PC-9 (cell line): ENCODE results near the gene FOXP1. TPM values are rescaled to one million over a fixed set of nuclear protein-coding genes. Genes with fewer than 3 reads are reported as not detected.

Experiments used
- BruUV-seq: library from RNA; stranded (reverse); fragments of 400-500 nt; replicated peaks from 2 replicates; lab custom pipeline; 2021; lab: Mats Ljungman, UMichigan
- CTCF ChIA-PET: fragments of 300-600 bp; sonication (Branson Sonifier 250); formaldehyde crosslinking; loops from one replicate; lab custom pipeline; 2022; ENCODE audit warnings: antibody characterized with exemption; lab: Charles Lee
- POLR2A ChIA-PET: fragments of 300-600 bp; sonication (Branson Sonifier 250); formaldehyde crosslinking; loops from one replicate; lab custom pipeline; 2022; ENCODE audit warnings: antibody characterized with exemption; ENCODE audit not compliant: unreplicated experiment; lab: Charles Lee
- DNase-seq, 2 experiments: peaks; one replicate each; pipeline versions ENCODE4 v3.0.0 to v3.0.0-alpha.2; 2015 to 2022; ENCODE audit warnings: mixed read lengths in 1 of 2
- H2AFZ ChIP-seq: fragments of 200-600 bp; sonication (generic); 2 replicates; pipeline ENCODE4 v1.8.1; 2017; ENCODE audit warnings: antibody characterized with exemption
- H3F3A ChIP-seq: fragments of 200-600 bp; sonication (generic); 2 replicates; pipeline ENCODE4 v1.8.1; 2017; ENCODE audit warnings: antibody characterized with exemption, mild to moderate bottlenecking, low read depth; ENCODE audit not compliant: insufficient read depth
- H3K27ac ChIP-seq: fragments of 200-600 bp; sonication (generic); 2 replicates; pipeline ENCODE4 v1.6.1; 2016; ENCODE audit warnings: mixed run types
- H3K27me3 ChIP-seq: fragments of 200-600 bp; sonication (generic); 2 replicates; pipeline ENCODE4 v1.6.1; 2016; ENCODE audit warnings: low read depth, mixed run types; ENCODE audit not compliant: insufficient read depth
- H3K36me3 ChIP-seq: fragments of 200-600 bp; sonication (generic); 2 replicates; pipeline ENCODE4 v1.6.1; 2016; ENCODE audit warnings: low read depth, mixed run types
- H3K4me1 ChIP-seq: fragments of 200-600 bp; sonication (generic); replicated peaks from 2 replicates; pipeline ENCODE4 v1.6.1; 2016; ENCODE audit warnings: mixed run types; ENCODE audit not compliant: insufficient read depth
- H3K4me2 ChIP-seq: fragments of 200-600 bp; sonication (generic); 2 replicates; pipeline ENCODE4 v1.6.1; 2017; ENCODE audit warnings: mixed run types
- H3K4me3 ChIP-seq: fragments of 200-600 bp; sonication (generic); 2 replicates; pipeline ENCODE4 v1.6.1; 2016; ENCODE audit warnings: mixed run types
- H3K79me2 ChIP-seq: fragments of 200-600 bp; sonication (generic); 2 replicates; pipeline ENCODE4 v1.6.1; 2017; ENCODE audit warnings: low read depth, mixed run types
- H3K9me2 ChIP-seq: fragments of 200-600 bp; sonication (generic); 2 replicates; pipeline ENCODE4 v1.8.1; 2017; ENCODE audit warnings: mild to moderate bottlenecking; ENCODE audit not compliant: insufficient read depth
- H3K9me3 ChIP-seq: fragments of 200-600 bp; sonication (generic); 2 replicates; pipeline ENCODE4 v1.8.1; 2016; ENCODE audit warnings: low read depth; ENCODE audit not compliant: insufficient read depth
- H4K20me1 ChIP-seq: fragments of 200-600 bp; sonication (generic); 2 replicates; pipeline ENCODE4 v1.8.1; 2017; ENCODE audit not compliant: insufficient read depth
- CTCF ChIP-seq: fragments of 200-600 bp; sonication (generic); conservative IDR thresholded peaks from 2 replicates; pipeline ENCODE4 v1.6.1; 2017; ENCODE audit warnings: mixed run types, antibody characterized with exemption, mild to moderate bottlenecking, moderate library complexity
- EZH2 ChIP-seq: fragments of 200-600 bp; sonication (generic); IDR thresholded peaks from 2 replicates; pipeline ENCODE4 v1.8.0; 2017; ENCODE audit warnings: antibody characterized with exemption, low read depth
- intact Hi-C: fragments of 100-400 bp; cut with micrococcal nuclease; formaldehyde crosslinking; loops from one replicate; pipeline ENCODE4 v1.10.0; 2022; ENCODE audit not compliant: unreplicated experiment
- total RNA-seq: library from RNA; stranded (reverse); gene quantifications from 2 replicates; pipeline ENCODE4 v1.2.3, GENCODE V29; 2021

The FOXP1 gene
- total RNA-seq, 1 experiment from 2014 or later = 33.3 TPM

DNA sequence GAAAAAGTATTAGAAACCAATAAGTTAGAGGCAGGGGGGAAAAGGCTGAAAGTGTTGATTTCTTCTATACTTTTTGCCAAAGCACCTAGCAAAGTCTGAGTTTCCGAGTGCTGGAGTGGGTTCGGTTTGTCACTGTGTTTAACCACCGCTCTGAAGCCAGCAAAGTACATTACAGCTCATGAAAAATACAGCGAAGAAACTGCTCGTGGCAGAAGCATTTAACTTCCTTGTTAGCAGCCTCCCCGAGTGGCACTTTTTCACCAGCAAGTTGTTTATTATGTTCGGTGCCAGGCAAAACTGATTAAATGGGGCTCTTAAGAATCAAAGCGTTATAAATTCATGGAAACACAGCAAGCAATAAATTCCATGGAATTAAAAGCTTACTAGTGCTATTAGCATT, 313.6 kb downstream of the FOXP1 start:
- no peaks in the 10 kb centered on the region for H3K9me3 ChIP-seq
- no peak for TF ChIP-seq CTCF
- no peak for TF ChIP-seq EZH2
- no peaks in the 10 kb centered on the region for H3K79me2 ChIP-seq
- no peak for DNase-seq
- no peaks in the 10 kb centered on the region for H3K36me3 ChIP-seq
- H3K27ac ChIP-seq = no peak overlapping the region
- ChIA-PET POLR2A (no interaction called here), CTCF (no interaction called here)
- no peaks in the 10 kb centered on the region for H4K20me1 ChIP-seq
- intact Hi-C loops = no loop called here
- H3K4me1 ChIP-seq = no peaks in the 10 kb centered on the region
- H3K9me2 ChIP-seq = no peaks in the 10 kb centered on the region
- no peaks in the 10 kb centered on the region for H3K27me3 ChIP-seq
- H3K4me3 ChIP-seq = no peak overlapping the region
- no peaks in the 10 kb centered on the region for H3F3A ChIP-seq
- BruUV-seq = no TSS peak
- H3K4me2 ChIP-seq = no peak overlapping the region
- no peak overlapping the region for H2AFZ ChIP-seq

- Histone ChIP-seq H3K4me2 (no peak overlapping the region), H3K4me3 (no peak overlapping the region), H3F3A (no peaks in the 10 kb centered on the region), H3K79me2 (no peaks in the 10 kb centered on the region), H4K20me1 (no peaks in the 10 kb centered on the region), H3K36me3 (no peaks in the 10 kb centered on the region), H3K27me3 (no peaks in the 10 kb centered on the region), H3K9me2 (no peaks in the 10 kb centered on the region), H3K4me1 (no peaks in the 10 kb centered on the region), H3K9me3 (no peaks in the 10 kb centered on the region), H2AFZ (no peak overlapping the region), H3K27ac (no peak overlapping the region)
- no peak for DNase-seq
- intact Hi-C loops = no loop called here
- ChIA-PET CTCF (no interaction called here), POLR2A (no interaction called here)
- TF ChIP-seq EZH2 (no peak), CTCF (no peak)
- BruUV-seq = no TSS peak
These were observed 315.0 kb downstream of the FOXP1 start for GRCh38 chr3:71268462-71268999.

GRCh38 chr3:71266875-71267274, 316.7 kb downstream of the FOXP1 start:
- H3K27ac ChIP-seq = no peak overlapping the region
- no peak overlapping the region for H2AFZ ChIP-seq
- BruUV-seq = no TSS peak
- no peaks in the 10 kb centered on the region for H3F3A ChIP-seq
- no peak for TF ChIP-seq CTCF
- TF ChIP-seq EZH2 = no peak
- no peaks in the 10 kb centered on the region for H3K9me2 ChIP-seq
- no peaks in the 10 kb centered on the region for H3K27me3 ChIP-seq
- intact Hi-C loops = no loop called here
- CTCF ChIA-PET = no interaction called here
- no peak overlapping the region for H3K4me2 ChIP-seq
- no peak for DNase-seq
- no peaks in the 10 kb centered on the region for H3K9me3 ChIP-seq
- no peaks in the 10 kb centered on the region for H3K4me1 ChIP-seq
- no peaks in the 10 kb centered on the region for H4K20me1 ChIP-seq
- no peak overlapping the region for H3K4me3 ChIP-seq
- no peaks in the 10 kb centered on the region for H3K36me3 ChIP-seq
- POLR2A ChIA-PET = interaction anchor here (0.6 kb wide), 1 partner anchor 221 kb away, joined by 3 read pairs; no protein-coding TSS in a partner anchor
- H3K79me2 ChIP-seq = no peaks in the 10 kb centered on the region
